NCI-H2171 treated with DMSO at 0.1 percent for 48 hours (cell line): Measurements from ENCODE around the gene SEBOX.
A peak's percentile ranks its signal among the peaks of the same experiment; 100 is the strongest.
"Not testable (repeated sequence)": the region's sequence is repeated elsewhere in the genome, so short reads cannot be mapped to it uniquely, and the experiment has no call there.

ENCODE experiments used
- DNase-seq: peaks from one replicate; lab custom pipeline; 2025; lab: John Stamatoyannopoulos, UW

Gene SEBOX

GRCh38 chr17:28338769-28339212 lies 26.2 kb downstream of the SEBOX start:
- not testable (repeated sequence) for DNase-seq

- DNase-seq = no peak
Measured at GRCh38 chr17:28338056-28338768, 26.8 kb downstream of the SEBOX start.

- DNase-seq = peak; percentile 46
Measured at GRCh38 chr17:28335959-28336871, 28.8 kb downstream of the SEBOX start.

GRCh38 chr17:28335201-28335958 lies 29.6 kb downstream of the SEBOX start, which contains the start of the genes IFT20 and TNFAIP1:
IFT20 (minus strand) TSS chr17:28335472; CDS start chr17:28331985, 3,487 bp downstream.
TNFAIP1 (plus strand) TSS chr17:28335761; CDS start chr17:28339522, 3,761 bp downstream.
- peak; percentile 100 for DNase-seq

GRCh38 chr17:28334666-28335200 lies 30.3 kb downstream of the SEBOX start:
- DNase-seq = no peak

GRCh38 chr17:28334171-28334570 lies 30.8 kb downstream of the SEBOX start:
- no peak for DNase-seq

- no peak for DNase-seq
Measured at GRCh38 chr17:28333083-28333746, 31.8 kb downstream of the SEBOX start.

- no peak for DNase-seq
Measured at GRCh38 chr17:28331891-28332420, 33.0 kb downstream of the SEBOX start.

- no peak for DNase-seq
Measured at GRCh38 chr17:28330671-28331070, 34.3 kb downstream of the SEBOX start.

- DNase-seq = no peak
Measured at GRCh38 chr17:28328325-28328724, 36.7 kb downstream of the SEBOX start.

- DNase-seq = no peak
Measured at GRCh38 chr17:28327709-28328108, 37.3 kb downstream of the SEBOX start.

- no peak for DNase-seq
Measured at GRCh38 chr17:28327031-28327607, 37.9 kb downstream of the SEBOX start.

GRCh38 chr17:28326114-28326513 lies 38.9 kb downstream of the SEBOX start:
- DNase-seq = no peak

- no peak for DNase-seq
Measured at GRCh38 chr17:28325211-28325610, 39.8 kb downstream of the SEBOX start.

- no peak for DNase-seq
Measured at GRCh38 chr17:28324781-28325180, 40.2 kb downstream of the SEBOX start.

GRCh38 chr17:28324267-28324745 lies 40.7 kb downstream of the SEBOX start:
- no peak for DNase-seq

GRCh38 chr17:28320215-28321061 lies 44.6 kb downstream of the SEBOX start:
- DNase-seq = no peak

GRCh38 chr17:28319598-28319935 lies 45.4 kb downstream of the SEBOX start:
- DNase-seq = peak; percentile 45

GRCh38 chr17:28318759-28319597 lies 46.0 kb downstream of the SEBOX start, which contains the start of gene TMEM97:
TMEM97 (plus strand) TSS chr17:28319200; CDS start chr17:28319240, 40 bp downstream.
- peak; percentile 98 for DNase-seq
